ENCODE results near the gene WAC. TPM values are rescaled to one million over a fixed set of nuclear protein-coding genes. Genes with fewer than 3 reads are reported as not detected.

Gene WAC
- total and polyA plus RNA-seq, 7 donors: 33.9 to 79.9 (median 64.2) TPM

- DNase-seq (no peak), ATAC-seq (no peak)
- TF ChIP-seq, protein P1, sequence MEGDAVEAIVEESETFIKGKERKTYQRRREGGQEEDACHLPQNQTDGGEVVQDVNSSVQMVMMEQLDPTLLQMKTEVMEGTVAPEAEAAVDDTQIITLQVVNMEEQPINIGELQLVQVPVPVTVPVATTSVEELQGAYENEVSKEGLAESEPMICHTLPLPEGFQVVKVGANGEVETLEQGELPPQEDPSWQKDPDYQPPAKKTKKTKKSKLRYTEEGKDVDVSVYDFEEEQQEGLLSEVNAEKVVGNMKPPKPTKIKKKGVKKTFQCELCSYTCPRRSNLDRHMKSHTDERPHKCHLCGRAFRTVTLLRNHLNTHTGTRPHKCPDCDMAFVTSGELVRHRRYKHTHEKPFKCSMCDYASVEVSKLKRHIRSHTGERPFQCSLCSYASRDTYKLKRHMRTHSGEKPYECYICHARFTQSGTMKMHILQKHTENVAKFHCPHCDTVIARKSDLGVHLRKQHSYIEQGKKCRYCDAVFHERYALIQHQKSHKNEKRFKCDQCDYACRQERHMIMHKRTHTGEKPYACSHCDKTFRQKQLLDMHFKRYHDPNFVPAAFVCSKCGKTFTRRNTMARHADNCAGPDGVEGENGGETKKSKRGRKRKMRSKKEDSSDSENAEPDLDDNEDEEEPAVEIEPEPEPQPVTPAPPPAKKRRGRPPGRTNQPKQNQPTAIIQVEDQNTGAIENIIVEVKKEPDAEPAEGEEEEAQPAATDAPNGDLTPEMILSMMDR (IDR thresholded peaks at IDR 0.05): no peak
- Histone ChIP-seq H3K27ac (no peak overlapping the region), H3K4me1 (peaks cover 48% of the 10 kb centered on the region), H3K4me3 (no peak overlapping the region), H3K36me3 (ENCODE audit: insufficient read depth in 1 of 2, low read depth in 1 of 2) (peaks cover 0 to 33% of the 10 kb centered on the region in 2 donors), H3K9me3 (no peaks in the 10 kb centered on the region), H3K27me3 (ENCODE audit: insufficient read depth in 3 of 3, low read length in 2 of 3) (no peaks in the 10 kb centered on the region)
- WGBS, 3 donors: 65 to 74% (median 70%) methylated on average over 6 of the region's 6 CpGs
- intact Hi-C loops (cut with DNase I): loop anchor here in 1 of 2 donors (5.0 kb wide), 1 partner anchor 53 kb away; the partner anchor contains the start of gene WAC
Measured at GRCh38 chr10:28585076-28585475, 52.2 kb downstream of the WAC start.

DNA sequence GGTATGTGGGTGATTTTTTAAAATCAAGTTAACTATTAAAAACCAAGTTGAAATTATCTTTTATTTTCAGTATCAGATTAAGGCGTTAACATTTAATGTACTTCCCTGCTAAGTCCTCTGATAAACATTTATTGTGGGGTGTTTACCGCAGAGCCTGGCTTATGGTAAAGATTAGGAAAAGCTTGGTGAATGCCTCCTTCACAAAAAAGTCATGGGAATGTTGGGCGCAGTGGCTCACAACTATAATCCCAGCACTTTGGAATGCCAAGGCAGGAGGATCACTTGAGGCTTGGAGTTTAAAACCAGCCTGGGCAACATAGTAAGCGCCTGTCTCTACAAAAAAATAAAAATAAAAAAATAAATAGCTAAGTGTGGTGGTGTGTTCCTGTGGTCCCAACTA is 53.3 kb downstream of the WAC start:
- Histone ChIP-seq H3K36me3 (ENCODE audit: insufficient read depth in 1 of 2, low read depth in 1 of 2) (peaks cover 4 to 44% of the 10 kb centered on the region in 2 donors), H3K4me3 (no peak overlapping the region), H3K27ac (no peak overlapping the region), H3K27me3 (ENCODE audit: insufficient read depth in 3 of 3, low read length in 2 of 3) (no peaks in the 10 kb centered on the region), H3K4me1 (peaks cover 38% of the 10 kb centered on the region), H3K9me3 (no peaks in the 10 kb centered on the region)
- 93 to 98% (median 96%) methylated on average over 4 of the region's 4 CpGs for WGBS, 3 donors
- DNase-seq (no peak), ATAC-seq (no peak)
- TF ChIP-seq, protein P1 (IDR thresholded peaks at IDR 0.05): no peak
- intact Hi-C loops (cut with DNase I): loop anchor here in 1 of 2 donors (5.0 kb wide), 1 partner anchor 54 kb away; the partner anchor contains the start of gene WAC

- Histone ChIP-seq H3K4me3 (no peak overlapping the region), H3K27ac (peak overlapping the region; percentile 5), H3K9me3 (no peaks in the 10 kb centered on the region), H3K27me3 (ENCODE audit: insufficient read depth in 3 of 3, low read length in 2 of 3) (no peaks in the 10 kb centered on the region), H3K36me3 (ENCODE audit: insufficient read depth in 1 of 2, low read depth in 1 of 2) (peaks cover 4 to 57% of the 10 kb centered on the region in 2 donors), H3K4me1 (peaks cover 29% of the 10 kb centered on the region)
- ATAC-seq (peak in 3 of 4 donors; percentile 14 to 35 (median 31)), DNase-seq (no peak)
- intact Hi-C loops (cut with DNase I): loop anchor here in 1 of 2 donors (5.0 kb wide), 1 partner anchor 55 kb away; the partner anchor contains the start of gene WAC
- 21 to 28% (median 21%) methylated on average over 5 of the region's 5 CpGs for WGBS, 3 donors
- TF ChIP-seq, protein P1 (IDR thresholded peaks at IDR 0.05): no peak
Measured at GRCh38 chr10:28587270-28587969, 54.5 kb downstream of the WAC start.

DNA sequence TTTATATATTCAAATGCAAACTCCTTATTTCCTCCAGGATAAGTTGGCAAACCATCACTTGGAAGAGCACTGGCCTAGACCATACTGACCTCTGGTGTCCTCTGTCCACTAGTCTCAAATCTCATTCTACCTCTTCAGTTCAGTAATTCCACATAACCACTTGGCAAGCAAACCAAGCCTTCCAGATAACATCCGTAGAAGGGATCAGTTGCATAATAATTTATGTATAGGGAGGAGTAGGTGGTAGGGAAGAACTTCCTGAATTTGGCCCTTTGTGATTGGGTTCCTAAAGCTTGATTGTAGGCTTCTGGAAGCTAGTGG is 55.0 kb downstream of the WAC start:
- Histone ChIP-seq H3K36me3 (ENCODE audit: insufficient read depth in 1 of 2, low read depth in 1 of 2) (peaks cover 4 to 56% of the 10 kb centered on the region in 2 donors), H3K4me3 (no peak overlapping the region), H3K27me3 (ENCODE audit: insufficient read depth in 3 of 3, low read length in 2 of 3) (no peaks in the 10 kb centered on the region), H3K27ac (peak overlapping the region; percentile 5), H3K4me1 (peaks cover 30% of the 10 kb centered on the region), H3K9me3 (no peaks in the 10 kb centered on the region)
- no peak for DNase-seq
- TF ChIP-seq, protein P1 (IDR thresholded peaks at IDR 0.05): peak; percentile 32
- WGBS, 3 donors: 0% methylated on average over 1 of the region's 1 CpG
- intact Hi-C loops (cut with DNase I): loop anchor here in 1 of 2 donors (2.0 to 5.0 kb wide), 2 partner anchors 56 to 155 kb away; partner anchors contain the start of gene WAC
- ATAC-seq: peak; percentile 57 to 80 (median 76)
